Activated CD4-positive, alpha-beta memory T cell treated with anti-CD3 and anti-CD28 coated beads for 36 hours (primary cell): Measurements from ENCODE around the gene CLPSL1. TPM values are rescaled to one million over a fixed set of nuclear protein-coding genes. Genes with fewer than 3 reads are reported as not detected.

ENCODE experiments used
- CTCF ChIA-PET: fragments of 350-600 bp; sonication (Branson Sonifier 250); formaldehyde crosslinking; loops from one replicate; lab custom pipeline; 2021; ENCODE audit warnings: antibody characterized with exemption, inconsistent platforms; lab: Charles Lee
- POLR2A ChIA-PET: fragments of 350-600 bp; sonication (Branson Sonifier 250); formaldehyde crosslinking; loops from one replicate; lab custom pipeline; 2021; ENCODE audit warnings: antibody characterized with exemption; lab: Charles Lee
- DNase-seq: peaks from one replicate; pipeline ENCODE4 v3.0.0-alpha.2; 2020
- H3K27ac Mint-ChIP-seq: one replicate; pipeline ENCODE4 v1.8.0; 2021; ENCODE audit warnings: mixed read lengths
- H3K27me3 Mint-ChIP-seq: one replicate; pipeline ENCODE4 v1.8.0; 2021; ENCODE audit warnings: mixed read lengths
- H3K36me3 Mint-ChIP-seq: one replicate; pipeline ENCODE4 v1.8.0; 2021; ENCODE audit warnings: mixed read lengths
- H3K4me1 Mint-ChIP-seq: one replicate; pipeline ENCODE4 v1.8.0; 2021; ENCODE audit warnings: low read depth, mixed read lengths
- H3K4me3 Mint-ChIP-seq: one replicate; pipeline ENCODE4 v1.8.0; 2021; ENCODE audit warnings: mild to moderate bottlenecking, mixed read lengths
- H3K9me3 Mint-ChIP-seq: one replicate; pipeline ENCODE4 v1.8.0; 2021; ENCODE audit warnings: mixed read lengths
- intact Hi-C: fragments of 100-400 bp; cut with micrococcal nuclease; formaldehyde crosslinking; loops from one replicate; pipeline ENCODE4 v1.15.1; 2023
- total RNA-seq, 2 experiments: library from RNA; stranded (reverse); gene quantifications; one replicate each; pipeline ENCODE4 v1.2.3, GENCODE V29; 2021

The CLPSL1 gene
- total RNA-seq, 2 experiments from 2014 or later: not detected

- H3K9me3 Mint-ChIP-seq: no peaks in the 10 kb centered on the region
- ChIA-PET CTCF (no interaction called here), POLR2A (no interaction called here)
- no peak for DNase-seq
- intact Hi-C loops: no loop called here
- H3K27ac Mint-ChIP-seq: no peak overlapping the region
- H3K4me1 Mint-ChIP-seq: peaks cover 8% of the 10 kb centered on the region
- no peak overlapping the region for H3K4me3 Mint-ChIP-seq
- H3K27me3 Mint-ChIP-seq: peaks cover 29% of the 10 kb centered on the region
- no peaks in the 10 kb centered on the region for H3K36me3 Mint-ChIP-seq
These were observed 15.1 kb upstream of the CLPSL1 start for GRCh38 chr6:35765739-35766138.

- Mint-ChIP-seq H3K27me3 (peaks cover 8% of the 10 kb centered on the region), H3K4me1 (peaks cover under 1% of the 10 kb centered on the region), H3K9me3 (no peaks in the 10 kb centered on the region), H3K4me3 (no peak overlapping the region), H3K36me3 (no peaks in the 10 kb centered on the region), H3K27ac (no peak overlapping the region)
- DNase-seq: no peak
- ChIA-PET CTCF (no interaction called here), POLR2A (no interaction called here)
- intact Hi-C loops: no loop called here
These were observed 11.6 kb upstream of the CLPSL1 start for GRCh38 chr6:35769211-35769610.

GRCh38 chr6:35771343-35771627 lies 9.5 kb upstream of the CLPSL1 start:
- Mint-ChIP-seq H3K4me1 (no peaks in the 10 kb centered on the region), H3K27ac (no peak overlapping the region), H3K27me3 (peaks cover 15% of the 10 kb centered on the region), H3K9me3 (no peaks in the 10 kb centered on the region), H3K4me3 (no peak overlapping the region), H3K36me3 (no peaks in the 10 kb centered on the region)
- DNase-seq: no peak
- ChIA-PET CTCF (no interaction called here), POLR2A (no interaction called here)
- intact Hi-C loops: no loop called here

GRCh38 chr6:35774116-35774794 lies 6.6 kb upstream of the CLPSL1 start:
- Mint-ChIP-seq H3K4me3 (no peak overlapping the region), H3K36me3 (no peaks in the 10 kb centered on the region), H3K27ac (no peak overlapping the region), H3K27me3 (peaks cover 25% of the 10 kb centered on the region), H3K9me3 (no peaks in the 10 kb centered on the region), H3K4me1 (peaks cover 5% of the 10 kb centered on the region)
- POLR2A ChIA-PET: interaction anchor here (0.9 kb wide), 1 partner anchor 18 kb away, joined by 3 read pairs; no protein-coding TSS in a partner anchor
- CTCF ChIA-PET: no interaction called here
- no peak for DNase-seq
- intact Hi-C loops: no loop called here

GRCh38 chr6:35775031-35775430 lies 5.8 kb upstream of the CLPSL1 start:
- ChIA-PET POLR2A (interaction anchor here (0.9 kb wide), 1 partner anchor 17 kb away, joined by 3 read pairs; no protein-coding TSS in a partner anchor), CTCF (no interaction called here)
- Mint-ChIP-seq H3K9me3 (no peaks in the 10 kb centered on the region), H3K27me3 (peaks cover 25% of the 10 kb centered on the region), H3K4me1 (peaks cover 5% of the 10 kb centered on the region), H3K36me3 (no peaks in the 10 kb centered on the region), H3K27ac (no peak overlapping the region), H3K4me3 (no peak overlapping the region)
- no peak for DNase-seq
- intact Hi-C loops: no loop called here

- H3K27ac Mint-ChIP-seq: no peak within 1 kb of the TSS
- ChIA-PET POLR2A (no interaction called here), CTCF (no interaction called here)
- no peaks in the 10 kb centered on the region for H3K36me3 Mint-ChIP-seq
- peaks cover 5% of the 10 kb centered on the region for H3K4me1 Mint-ChIP-seq
- no peak for DNase-seq
- peaks cover 25% of the 10 kb centered on the region for H3K27me3 Mint-ChIP-seq
- peak within 1 kb of the TSS; percentile 35 for H3K4me3 Mint-ChIP-seq
- intact Hi-C loops: no loop called here
- H3K9me3 Mint-ChIP-seq: no peaks in the 10 kb centered on the region
These were observed 4.2 kb upstream of the CLPSL1 start, which contains the start of gene CLPSL2 for GRCh38 chr6:35776364-35777215. Gene CLPSL2 (plus strand): TSS chr6:35776598. CDS start chr6:35776619, 21 bp downstream.

GRCh38 chr6:35777356-35778102 lies 3.3 kb upstream of the CLPSL1 start:
- CTCF ChIA-PET: no interaction called here
- H3K4me3 Mint-ChIP-seq: no peak overlapping the region
- POLR2A ChIA-PET: interaction anchor here (0.5 kb wide), 1 partner anchor 16 kb away, joined by 3 read pairs; no protein-coding TSS in a partner anchor
- no peaks in the 10 kb centered on the region for H3K9me3 Mint-ChIP-seq
- H3K27ac Mint-ChIP-seq: no peak overlapping the region
- intact Hi-C loops: no loop called here
- DNase-seq: no peak
- peaks cover 25% of the 10 kb centered on the region for H3K27me3 Mint-ChIP-seq
- peaks cover 5% of the 10 kb centered on the region for H3K4me1 Mint-ChIP-seq
- H3K36me3 Mint-ChIP-seq: no peaks in the 10 kb centered on the region

GRCh38 chr6:35778437-35778836 lies 2.4 kb upstream of the CLPSL1 start:
- CTCF ChIA-PET: interaction anchor here (1.0 kb wide), 1 partner anchor 226 kb away, joined by 3 read pairs; no protein-coding TSS in a partner anchor
- Mint-ChIP-seq H3K4me3 (no peak overlapping the region), H3K9me3 (no peaks in the 10 kb centered on the region), H3K27me3 (peaks cover 25% of the 10 kb centered on the region), H3K4me1 (peaks cover 5% of the 10 kb centered on the region), H3K36me3 (no peaks in the 10 kb centered on the region), H3K27ac (no peak overlapping the region)
- DNase-seq: no peak
- POLR2A ChIA-PET: interaction anchor here (0.5 kb wide), 1 partner anchor 15 kb away, joined by 3 read pairs; no protein-coding TSS in a partner anchor
- intact Hi-C loops: no loop called here

GRCh38 chr6:35781290-35781689 lies 471 bp downstream of the CLPSL1 start:
- Mint-ChIP-seq H3K9me3 (no peaks in the 10 kb centered on the region), H3K4me3 (no peak overlapping the region), H3K27me3 (peaks cover 24% of the 10 kb centered on the region), H3K27ac (no peak overlapping the region), H3K4me1 (peaks cover 5% of the 10 kb centered on the region), H3K36me3 (no peaks in the 10 kb centered on the region)
- ChIA-PET POLR2A (interaction anchor here (0.7 kb wide), 1 partner anchor 142 kb away, joined by 3 read pairs; no protein-coding TSS in a partner anchor), CTCF (no interaction called here)
- intact Hi-C loops: no loop called here
- DNase-seq: no peak

- Mint-ChIP-seq H3K4me1 (peaks cover 2% of the 10 kb centered on the region), H3K9me3 (no peaks in the 10 kb centered on the region), H3K36me3 (no peaks in the 10 kb centered on the region), H3K27me3 (peaks cover 27% of the 10 kb centered on the region), H3K4me3 (no peak overlapping the region), H3K27ac (no peak overlapping the region)
- intact Hi-C loops: no loop called here
- ChIA-PET POLR2A (no interaction called here), CTCF (no interaction called here)
- no peak for DNase-seq
These were observed 1.6 kb downstream of the CLPSL1 start for GRCh38 chr6:35782424-35782823.

- H3K36me3 Mint-ChIP-seq: no peaks in the 10 kb centered on the region
- H3K27me3 Mint-ChIP-seq: peaks cover 34% of the 10 kb centered on the region
- intact Hi-C loops: no loop called here
- no peak for DNase-seq
- H3K4me3 Mint-ChIP-seq: no peak overlapping the region
- CTCF ChIA-PET: no interaction called here
- no peaks in the 10 kb centered on the region for H3K4me1 Mint-ChIP-seq
- no peaks in the 10 kb centered on the region for H3K9me3 Mint-ChIP-seq
- POLR2A ChIA-PET: no interaction called here
- no peak overlapping the region for H3K27ac Mint-ChIP-seq
These were observed 3.4 kb downstream of the CLPSL1 start for GRCh38 chr6:35784200-35784599.

GRCh38 chr6:35786272-35786671 lies 5.5 kb downstream of the CLPSL1 start:
- intact Hi-C loops: no loop called here
- Mint-ChIP-seq H3K27ac (no peak overlapping the region), H3K4me1 (no peaks in the 10 kb centered on the region), H3K4me3 (no peak overlapping the region), H3K9me3 (no peaks in the 10 kb centered on the region), H3K27me3 (peaks cover 42% of the 10 kb centered on the region), H3K36me3 (no peaks in the 10 kb centered on the region)
- no peak for DNase-seq
- ChIA-PET POLR2A (no interaction called here), CTCF (no interaction called here)
